NT2/D1 (cell line): ENCODE measurements around the gene RPL27A.

ENCODE experiments used
- SUZ12 ChIP-seq: IDR thresholded peaks from 2 replicates; pipeline ENCODE4 v1.6.1; 2011; ENCODE audit not compliant: insufficient read length, insufficient read depth; ENCODE audit errors: extremely low read depth
- YY1 ChIP-seq: IDR thresholded peaks from 2 replicates; pipeline ENCODE4 v1.6.1; 2011; ENCODE audit not compliant: insufficient read length, insufficient read depth
- ZNF274 ChIP-seq: IDR thresholded peaks from 2 replicates; pipeline ENCODE4 v1.6.1; 2011; ENCODE audit warnings: mild to moderate bottlenecking, low read depth, low read length

DNA sequence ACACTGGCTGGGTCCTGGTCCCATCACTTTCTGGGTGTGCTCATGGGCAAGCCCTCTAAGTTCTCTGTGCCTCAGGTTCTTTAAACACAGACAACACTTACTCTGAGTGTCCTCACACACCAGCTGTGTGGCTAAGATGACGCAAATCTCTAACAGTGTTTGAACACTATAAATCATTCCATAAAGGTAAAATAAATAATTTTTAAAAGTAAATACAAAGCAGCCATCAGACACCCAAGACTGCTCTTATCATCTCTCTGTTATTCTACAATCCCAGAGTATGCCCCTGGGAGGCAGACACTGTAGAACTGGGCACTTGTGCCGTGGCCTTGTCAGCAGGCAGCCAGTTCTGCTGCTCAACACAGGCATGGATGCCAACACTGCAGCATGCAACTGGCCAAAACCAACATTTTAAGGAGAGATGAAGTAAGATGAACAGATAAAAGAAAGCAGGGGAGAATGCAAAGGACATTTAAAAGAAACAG, 56.8 kb downstream of the RPL27A start:
- TF ChIP-seq ZNF274 (no peak), SUZ12 (no peak), YY1 (no peak)
